ENCODE results near the gene PTGR2. TPM values are rescaled to one million over a fixed set of nuclear protein-coding genes. Genes with fewer than 3 reads are reported as not detected.
"Not testable (repeated sequence)": the region's sequence is repeated elsewhere in the genome, so short reads cannot be mapped to it uniquely, and the experiment has no call there.

The PTGR2 gene
- total RNA-seq, 2 donors from 2014 or later: 2.2 to 4.3 TPM

DNA sequence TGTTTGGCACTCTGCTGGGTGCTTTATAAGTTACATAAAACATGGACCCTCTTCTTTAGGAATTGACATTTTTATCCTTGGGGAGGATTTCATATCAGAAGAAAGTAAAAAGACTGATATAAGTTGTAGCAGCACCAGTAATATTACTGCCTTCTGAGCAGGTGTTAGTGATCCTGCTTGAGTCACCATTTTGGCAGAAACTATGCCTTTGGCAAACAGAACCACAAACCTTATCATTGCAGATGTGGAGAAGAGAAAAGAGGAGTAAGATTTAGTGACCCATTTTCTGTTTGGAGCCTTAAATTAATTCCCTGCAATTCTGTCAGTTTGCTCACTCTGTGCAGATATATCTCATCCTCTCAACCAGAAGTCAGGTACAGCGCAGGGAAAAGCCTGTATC is 58.0 kb downstream of the PTGR2 start:
- H3K4me1 ChIP-seq (ENCODE audit: control insufficient read depth in 1 of 2, low read depth in 2 of 2): no peaks in the 10 kb centered on the region
- TF ChIP-seq, protein P1, sequence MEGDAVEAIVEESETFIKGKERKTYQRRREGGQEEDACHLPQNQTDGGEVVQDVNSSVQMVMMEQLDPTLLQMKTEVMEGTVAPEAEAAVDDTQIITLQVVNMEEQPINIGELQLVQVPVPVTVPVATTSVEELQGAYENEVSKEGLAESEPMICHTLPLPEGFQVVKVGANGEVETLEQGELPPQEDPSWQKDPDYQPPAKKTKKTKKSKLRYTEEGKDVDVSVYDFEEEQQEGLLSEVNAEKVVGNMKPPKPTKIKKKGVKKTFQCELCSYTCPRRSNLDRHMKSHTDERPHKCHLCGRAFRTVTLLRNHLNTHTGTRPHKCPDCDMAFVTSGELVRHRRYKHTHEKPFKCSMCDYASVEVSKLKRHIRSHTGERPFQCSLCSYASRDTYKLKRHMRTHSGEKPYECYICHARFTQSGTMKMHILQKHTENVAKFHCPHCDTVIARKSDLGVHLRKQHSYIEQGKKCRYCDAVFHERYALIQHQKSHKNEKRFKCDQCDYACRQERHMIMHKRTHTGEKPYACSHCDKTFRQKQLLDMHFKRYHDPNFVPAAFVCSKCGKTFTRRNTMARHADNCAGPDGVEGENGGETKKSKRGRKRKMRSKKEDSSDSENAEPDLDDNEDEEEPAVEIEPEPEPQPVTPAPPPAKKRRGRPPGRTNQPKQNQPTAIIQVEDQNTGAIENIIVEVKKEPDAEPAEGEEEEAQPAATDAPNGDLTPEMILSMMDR (IDR thresholded peaks at IDR 0.05): no peak
- ATAC-seq (ENCODE audit: insufficient number of reproducible peaks, low FRiP score, low read depth): no peak
- no peaks in the 10 kb centered on the region for H3K27me3 ChIP-seq (replicated peaks; ENCODE audit: insufficient read depth)
- H3K9me3 ChIP-seq: no peaks in the 10 kb centered on the region
- H3K4me3 ChIP-seq: no peak overlapping the region
- peaks cover 41% of the 10 kb centered on the region for H3K36me3 ChIP-seq
- H3K27ac ChIP-seq: no peak overlapping the region
- no peak for DNase-seq (ENCODE audit: low spot score)

DNA sequence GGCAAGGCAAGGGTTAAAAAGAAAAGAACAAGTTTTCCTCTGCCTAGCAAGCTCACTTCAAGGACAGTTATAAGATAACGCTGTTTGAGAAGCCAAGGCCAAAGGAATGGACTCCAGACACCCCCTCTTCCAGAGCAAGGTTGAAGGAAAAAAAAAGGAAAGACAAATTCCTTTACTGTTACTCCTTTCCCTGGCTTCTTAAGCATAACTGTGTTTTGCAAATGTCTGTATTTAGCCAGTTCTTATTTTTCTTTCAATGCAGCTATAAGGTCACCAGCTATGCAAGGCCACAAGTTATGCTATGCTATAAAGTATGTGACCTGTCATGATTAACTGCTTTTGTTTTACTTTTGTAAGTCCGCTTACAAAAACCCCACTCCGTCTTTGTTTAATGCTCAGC is 61.6 kb downstream of the PTGR2 start:
- TF ChIP-seq, protein P1 (IDR thresholded peaks at IDR 0.05): no peak
- Histone ChIP-seq H3K27ac (no peak overlapping the region), H3K4me3 (no peak overlapping the region), H3K9me3 (no peaks in the 10 kb centered on the region), H3K4me1 (ENCODE audit: control insufficient read depth in 1 of 2, low read depth in 2 of 2) (no peaks in the 10 kb centered on the region), H3K36me3 (peaks cover 17% of the 10 kb centered on the region), H3K27me3 (replicated peaks; ENCODE audit: insufficient read depth) (no peaks in the 10 kb centered on the region)
- no peak for DNase-seq (ENCODE audit: low spot score)
- ATAC-seq (ENCODE audit: insufficient number of reproducible peaks, low FRiP score, low read depth): no peak

GRCh38 chr14:73916324-73916723 is 64.7 kb downstream of the PTGR2 start:
- TF ChIP-seq, protein P1 (IDR thresholded peaks at IDR 0.05): no peak
- no peak overlapping the region for H3K4me3 ChIP-seq
- DNase-seq (ENCODE audit: low spot score) (no peak), ATAC-seq (ENCODE audit: insufficient number of reproducible peaks, low FRiP score, low read depth) (no peak)
- H3K9me3 ChIP-seq: no peaks in the 10 kb centered on the region
- no peaks in the 10 kb centered on the region for H3K27me3 ChIP-seq (replicated peaks; ENCODE audit: insufficient read depth)
- H3K36me3 ChIP-seq: peaks cover 14% of the 10 kb centered on the region
- H3K4me1 ChIP-seq (ENCODE audit: control insufficient read depth in 1 of 2, low read depth in 2 of 2): no peaks in the 10 kb centered on the region
- no peak overlapping the region for H3K27ac ChIP-seq

- H3K4me1 ChIP-seq (ENCODE audit: control insufficient read depth in 1 of 2, low read depth in 2 of 2); H3K4me3 ChIP-seq; ATAC-seq (ENCODE audit: insufficient number of reproducible peaks, low FRiP score, low read depth); DNase-seq (ENCODE audit: low spot score); H3K27ac ChIP-seq; H3K27me3 ChIP-seq (replicated peaks; ENCODE audit: insufficient read depth); H3K9me3 ChIP-seq: not testable (repeated sequence)
- H3K36me3 ChIP-seq: peaks cover 42% of the 10 kb centered on the region
Observed at GRCh38 chr14:73919457-73919856, 67.8 kb downstream of the PTGR2 start.

DNA sequence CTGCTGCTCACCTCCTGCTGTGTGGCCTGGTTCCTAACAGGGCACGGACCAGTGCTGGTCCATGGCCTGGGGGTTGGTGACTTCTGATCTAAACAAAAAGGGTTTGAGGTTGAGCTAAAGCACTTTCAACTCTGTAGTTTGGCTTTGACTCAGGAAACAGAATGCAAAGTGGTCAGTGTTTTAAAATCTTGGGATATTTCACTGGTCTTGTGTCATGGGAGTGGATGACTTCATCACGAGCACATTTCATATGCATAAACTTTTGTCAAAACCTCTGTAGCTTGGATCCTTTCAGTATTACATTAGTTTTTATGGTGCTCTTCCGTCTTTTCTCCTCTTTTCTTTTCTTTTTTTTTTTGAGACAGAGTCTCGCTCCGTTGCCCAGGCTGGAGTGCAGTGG is 72.7 kb downstream of the PTGR2 start:
- no peak for ATAC-seq (ENCODE audit: insufficient number of reproducible peaks, low FRiP score, low read depth)
- H3K27ac ChIP-seq: no peak overlapping the region
- H3K9me3 ChIP-seq: no peaks in the 10 kb centered on the region
- no peaks in the 10 kb centered on the region for H3K4me1 ChIP-seq (ENCODE audit: control insufficient read depth in 1 of 2, low read depth in 2 of 2)
- TF ChIP-seq, protein P1 (IDR thresholded peaks at IDR 0.05): no peak
- DNase-seq (ENCODE audit: low spot score): no peak
- H3K27me3 ChIP-seq (replicated peaks; ENCODE audit: insufficient read depth): no peaks in the 10 kb centered on the region
- no peak overlapping the region for H3K4me3 ChIP-seq
- peaks cover 79% of the 10 kb centered on the region for H3K36me3 ChIP-seq

Other genes with a start within 250 kb of the PTGR2 start
- not detected for gene ACOT6, start 239.3 kb upstream of the PTGR2 start, total RNA-seq
- 10 to 100 TPM; 13.0 to 20.7 TPM for gene DNAL1, start 206.8 kb upstream of the PTGR2 start, total RNA-seq
- gene PNMA1, start 137.4 kb upstream of the PTGR2 start, total RNA-seq: 10 to 100 TPM; 27.3 to 37.4 TPM
- 10 to 100 TPM; 55.0 to 61.4 TPM for gene ZNF410, start 35.0 kb downstream of the PTGR2 start, total RNA-seq
- gene FAM161B, start 98.3 kb downstream of the PTGR2 start, total RNA-seq: 1 to 10 TPM; 2.9 to 4.5 TPM
- 10 to 100 TPM; 46.3 to 57.1 TPM for gene COQ6, start 98.5 kb downstream of the PTGR2 start, total RNA-seq
- gene ENTPD5, start 167.5 kb downstream of the PTGR2 start, total RNA-seq: 10 to 100 TPM in 1 of 2 donors, 1 to 10 TPM in 1; 9.8 to 17.5 TPM
- gene BBOF1, start 167.5 kb downstream of the PTGR2 start, total RNA-seq: 1 to 10 TPM; 4.7 to 5.6 TPM
- 10 to 100 TPM; 20.3 to 28.5 TPM for gene ALDH6A1, start 232.6 kb downstream of the PTGR2 start, total RNA-seq
- 10 to 100 TPM in 1 of 2 donors, 1 to 10 TPM in 1; 8.7 to 22.1 TPM for gene LIN52, start 233.1 kb downstream of the PTGR2 start, total RNA-seq

Measured in thoracic aorta (tissue), 2 donors.